Right hindlimb (tissue), 1 donor: ENCODE results near the gene SRCIN1.
"Not testable (repeated sequence)": the region's sequence is repeated elsewhere in the genome, so short reads cannot be mapped to it uniquely, and the experiment has no call there.

Experiments used
- DNase-seq: peaks from one replicate; pipeline ENCODE4 v3.0.0-alpha.2; 2018

The SRCIN1 gene

DNA sequence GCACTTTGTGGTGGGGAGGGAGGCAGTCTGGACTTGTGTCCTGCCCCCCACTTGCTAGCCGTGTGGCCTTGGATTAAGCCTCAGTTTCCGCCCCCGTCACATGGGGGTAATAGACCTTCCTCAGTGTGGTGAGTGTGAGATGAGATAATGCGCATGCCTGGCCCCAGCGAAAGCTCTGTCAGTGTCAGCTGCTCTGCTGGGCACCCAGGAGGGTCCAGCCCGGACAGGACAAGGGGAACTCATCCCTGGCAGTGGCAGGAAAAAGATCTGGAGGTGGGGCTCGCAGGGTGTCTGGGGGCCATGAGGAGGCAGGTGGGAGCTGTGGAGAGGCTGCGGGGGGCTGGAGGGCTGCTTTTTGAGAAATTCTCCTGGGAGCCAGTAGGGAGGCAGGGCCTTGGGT is 63.5 kb downstream of the SRCIN1 start:
- peak; percentile 10 for DNase-seq

DNA sequence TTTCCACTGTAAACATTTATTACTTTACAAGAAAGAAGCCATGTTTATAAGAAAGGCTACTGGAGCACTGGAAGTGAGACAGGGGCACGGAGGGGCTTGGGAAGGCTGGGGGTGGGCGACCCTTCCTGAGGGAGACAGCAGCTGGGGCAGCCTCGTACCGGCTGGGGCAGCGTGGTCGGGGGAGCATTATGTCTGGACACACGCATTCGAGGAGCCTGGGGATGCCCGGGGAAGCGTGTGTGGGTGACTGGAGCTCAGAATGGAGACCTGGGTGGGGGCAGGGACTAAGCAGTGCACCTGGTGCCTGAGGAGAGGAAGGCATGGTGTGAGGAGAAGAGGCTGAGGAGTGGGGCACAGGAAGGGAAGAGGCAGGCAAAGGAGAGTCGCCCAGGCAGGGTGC is 64.5 kb downstream of the SRCIN1 start:
- no peak for DNase-seq

GRCh38 chr17:38540514-38541045 is 65.2 kb downstream of the SRCIN1 start:
- DNase-seq, result no peak

DNA sequence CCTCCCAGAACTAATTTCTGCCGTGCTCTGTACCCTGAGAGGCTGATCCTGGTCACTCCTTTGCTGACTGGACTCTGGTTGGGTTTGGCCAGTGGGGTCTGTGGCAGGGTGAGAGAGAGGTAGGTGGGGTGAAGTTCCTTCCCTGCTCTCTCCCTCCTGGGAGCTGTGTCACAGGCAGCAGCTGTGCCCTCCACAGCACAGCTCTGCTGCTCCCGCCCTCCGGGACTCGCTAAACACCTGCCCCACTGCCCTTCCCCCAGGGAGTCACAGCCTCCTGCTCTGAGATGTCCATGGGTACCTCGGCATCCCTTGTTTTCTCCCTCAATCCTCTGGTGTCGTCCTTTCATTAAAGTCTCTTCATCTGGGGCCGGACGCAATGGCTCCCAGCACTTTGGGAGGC is 66.4 kb downstream of the SRCIN1 start:
- peak; percentile 11 for DNase-seq

- no peak for DNase-seq
These were observed 66.8 kb downstream of the SRCIN1 start for GRCh38 chr17:38538906-38539305.

- DNase-seq, result no peak
These were observed 69.1 kb downstream of the SRCIN1 start for GRCh38 chr17:38536661-38537060.

- no peak for DNase-seq
These were observed 69.9 kb downstream of the SRCIN1 start for GRCh38 chr17:38535886-38536285.

GRCh38 chr17:38534498-38534885 is 71.3 kb downstream of the SRCIN1 start:
- DNase-seq, result no peak

- DNase-seq, result no peak
These were observed 71.8 kb downstream of the SRCIN1 start for GRCh38 chr17:38533866-38534497.

DNA sequence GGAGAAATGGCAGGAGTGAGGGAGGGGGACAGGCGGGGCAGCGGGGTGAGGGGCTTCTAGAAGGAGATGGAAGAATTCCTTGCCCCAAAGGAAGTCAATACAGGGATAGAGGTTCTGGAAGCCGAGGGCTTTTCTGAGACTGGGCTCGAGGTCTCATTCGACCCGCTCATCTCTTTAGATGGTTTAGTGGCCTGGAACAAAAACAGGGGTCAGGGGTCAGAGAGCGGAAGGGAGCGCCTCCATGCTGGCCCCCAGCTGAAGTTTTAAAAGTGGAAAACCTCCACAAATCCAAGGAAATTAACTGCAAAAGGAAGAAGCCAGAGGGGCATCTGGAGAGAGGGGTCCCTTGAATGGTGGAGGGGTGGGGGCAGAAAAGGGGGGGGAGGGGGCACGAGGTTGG is 72.5 kb downstream of the SRCIN1 start:
- DNase-seq, result no peak

DNA sequence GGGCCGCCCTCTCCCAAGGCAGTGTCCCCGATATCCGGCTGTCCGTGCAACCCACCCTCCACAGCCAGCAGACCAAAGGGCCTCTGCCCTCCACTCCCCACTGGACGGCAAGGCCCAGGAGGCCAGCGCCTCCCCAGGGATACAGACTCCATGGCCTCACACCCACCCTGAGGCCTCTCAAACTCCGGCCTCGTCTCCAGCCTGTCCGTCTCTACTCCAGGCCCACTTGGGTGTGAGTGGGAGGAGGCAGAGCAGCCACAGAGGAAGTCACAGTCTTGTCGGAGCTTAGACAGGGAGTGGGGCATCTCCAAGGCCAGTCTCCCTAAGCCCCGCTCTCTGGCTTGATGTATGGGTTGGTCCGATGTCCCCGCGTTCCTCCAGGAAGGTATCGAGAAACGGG is 73.3 kb downstream of the SRCIN1 start:
- no peak for DNase-seq

GRCh38 chr17:38531761-38532160 is 74.0 kb downstream of the SRCIN1 start:
- DNase-seq, result not testable (repeated sequence)

DNA sequence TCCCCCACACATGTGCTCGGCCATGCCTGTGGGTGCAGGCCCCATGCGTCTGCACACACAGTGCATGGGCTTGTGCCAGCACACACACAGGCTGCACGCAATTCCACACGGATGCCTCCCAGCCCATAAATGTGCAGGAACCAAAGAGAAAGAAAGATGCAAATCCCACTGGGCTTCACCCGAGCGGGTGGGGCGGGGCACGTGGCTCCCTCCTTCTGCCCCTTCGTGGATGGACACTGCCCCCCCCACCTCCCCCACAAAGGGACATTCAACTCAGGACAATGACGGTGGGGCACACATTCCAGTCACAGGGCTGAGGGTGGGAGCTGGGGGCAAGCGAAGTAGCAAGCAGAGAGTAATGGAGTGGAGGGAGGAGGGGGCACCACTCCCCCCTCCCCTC is 74.9 kb downstream of the SRCIN1 start:
- DNase-seq, result not testable (repeated sequence)

GRCh38 chr17:38528141-38528540 is 77.6 kb downstream of the SRCIN1 start:
- not testable (repeated sequence) for DNase-seq

- not testable (repeated sequence) for DNase-seq
These were observed 79.2 kb downstream of the SRCIN1 start for GRCh38 chr17:38526526-38526925.

- no peak for DNase-seq
These were observed 93.2 kb downstream of the SRCIN1 start for GRCh38 chr17:38512473-38513058.

DNA sequence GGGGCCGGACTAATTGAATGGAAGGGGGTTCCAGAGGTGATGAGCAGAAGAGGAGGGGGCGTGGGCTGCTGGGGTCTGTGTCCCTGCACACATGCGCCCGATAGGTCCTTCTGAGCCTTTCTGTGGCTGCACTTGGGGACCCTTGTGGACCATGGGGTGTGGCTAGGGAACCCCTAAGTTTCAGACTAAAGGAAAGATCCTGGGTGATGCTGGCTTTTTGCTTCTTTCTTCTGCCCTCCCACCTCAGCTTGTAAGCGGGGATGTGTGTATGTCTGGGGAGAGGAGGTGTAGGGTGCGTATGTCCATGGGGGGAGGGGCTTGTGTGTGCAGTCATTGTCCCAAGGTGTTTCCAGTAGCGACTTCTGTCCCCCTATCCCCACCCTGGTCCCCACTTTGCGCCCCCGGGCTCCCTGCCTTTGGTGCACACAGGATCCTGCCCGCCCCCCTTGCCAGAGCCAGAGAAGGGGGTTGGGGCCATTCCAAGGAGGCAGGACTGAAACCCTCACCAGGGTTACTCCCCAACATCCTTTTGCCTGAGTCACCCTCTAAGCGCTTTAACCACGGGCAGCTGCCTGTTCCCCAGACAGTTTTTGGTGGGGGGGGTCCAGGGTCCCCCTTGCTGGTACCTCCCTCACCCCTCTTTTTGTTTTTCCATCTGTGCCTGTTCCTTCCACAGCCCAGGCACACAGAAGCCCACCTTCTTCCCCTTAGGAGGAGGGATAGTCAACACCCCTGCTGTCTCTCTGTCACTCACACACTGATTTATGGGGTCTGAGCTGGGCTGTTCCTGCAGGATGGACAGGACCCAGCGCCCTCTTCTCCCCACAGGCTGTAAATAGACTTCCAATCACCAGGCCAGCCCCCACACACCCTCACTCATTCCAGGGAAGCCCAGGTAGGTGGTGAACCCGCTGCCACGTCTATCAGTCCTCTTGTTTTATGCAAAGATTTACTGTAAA is 94.3 kb downstream of the SRCIN1 start:
- no peak for DNase-seq

DNA sequence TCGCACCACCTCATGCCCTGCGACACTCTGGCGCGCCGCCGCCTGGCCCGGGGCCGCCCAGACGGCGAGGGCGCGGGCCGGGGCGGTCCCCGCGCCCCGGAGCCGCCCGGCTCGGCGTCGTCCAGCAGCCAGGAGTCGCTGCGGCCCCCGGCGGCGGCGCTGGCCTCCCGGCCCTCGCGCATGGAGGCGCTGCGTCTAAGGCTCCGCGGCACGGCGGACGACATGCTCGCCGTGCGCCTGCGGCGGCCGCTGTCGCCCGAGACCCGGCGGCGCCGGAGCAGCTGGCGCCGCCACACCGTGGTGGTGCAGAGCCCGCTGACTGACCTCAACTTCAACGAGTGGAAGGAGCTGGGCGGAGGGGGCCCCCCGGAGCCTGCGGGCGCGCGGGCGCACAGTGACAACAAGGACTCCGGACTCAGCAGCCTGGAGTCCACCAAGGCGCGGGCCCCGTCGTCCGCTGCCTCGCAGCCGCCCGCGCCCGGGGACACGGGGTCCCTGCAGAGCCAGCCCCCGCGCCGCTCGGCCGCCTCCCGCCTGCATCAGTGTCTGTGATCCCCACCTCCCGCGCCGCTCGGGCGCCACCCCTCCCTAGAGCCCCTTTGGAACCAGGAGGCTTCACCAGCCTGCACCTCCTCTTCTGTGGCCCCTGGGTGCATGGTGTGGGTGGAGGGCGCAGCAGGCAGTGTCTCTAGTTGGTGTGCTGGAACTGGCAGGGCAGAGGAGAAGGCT is 95.2 kb downstream of the SRCIN1 start:
- peak; percentile 70 for DNase-seq

DNA sequence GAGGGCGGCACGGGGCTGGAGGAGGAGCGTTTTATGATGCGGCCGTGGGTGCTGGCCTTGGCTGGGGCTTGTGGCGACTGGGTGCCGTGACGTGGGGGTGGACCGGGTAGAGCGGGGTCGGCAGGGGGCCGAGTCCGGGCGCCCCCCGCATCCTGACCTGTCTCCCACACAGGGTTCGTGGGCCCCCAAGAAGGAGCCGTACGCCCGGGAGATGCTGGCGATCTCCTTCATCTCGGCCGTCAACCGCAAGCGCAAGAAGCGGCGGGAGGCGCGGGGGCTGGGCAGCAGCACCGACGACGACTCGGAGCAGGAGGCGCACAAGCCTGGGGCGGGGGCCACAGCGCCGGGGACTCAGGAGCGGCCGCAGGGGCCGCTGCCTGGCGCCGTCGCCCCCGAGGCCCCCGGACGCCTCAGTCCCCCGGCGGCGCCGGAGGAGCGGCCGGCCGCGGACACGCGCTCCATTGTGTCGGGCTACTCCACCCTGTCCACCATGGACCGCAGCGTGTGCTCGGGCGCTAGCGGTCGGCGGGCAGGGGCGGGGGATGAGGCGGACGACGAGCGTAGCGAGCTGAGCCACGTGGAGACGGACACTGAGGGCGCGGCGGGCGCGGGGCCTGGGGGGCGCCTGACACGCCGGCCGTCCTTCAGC is 95.9 kb downstream of the SRCIN1 start:
- peak; percentile 44 for DNase-seq

- DNase-seq, result peak; percentile 85
These were observed 96.6 kb downstream of the SRCIN1 start for GRCh38 chr17:38508954-38509771.

DNA sequence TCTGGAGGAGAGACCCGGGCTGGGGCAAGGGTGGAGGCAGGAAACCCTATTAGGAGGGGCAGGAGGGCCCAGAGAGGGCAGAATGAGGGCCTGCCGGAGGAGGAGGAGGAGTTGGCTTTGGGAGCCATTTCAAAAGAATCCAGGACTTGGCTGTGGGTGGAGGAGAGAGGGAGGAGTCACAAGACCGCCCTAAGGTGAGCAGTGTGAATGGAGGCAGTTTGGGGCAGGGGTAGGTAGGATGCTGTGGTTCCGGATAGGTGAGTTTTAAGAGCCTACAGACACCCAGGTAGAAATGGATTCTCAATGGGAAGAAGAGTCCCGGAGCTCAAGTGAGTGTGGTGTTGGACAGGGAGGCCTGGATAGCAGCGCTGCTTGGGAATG is 97.2 kb downstream of the SRCIN1 start:
- no peak for DNase-seq
